Hepatocyte (in vitro differentiated cells): ENCODE measurements around the gene EHBP1. TPM values are rescaled to one million over a fixed set of nuclear protein-coding genes. Genes with fewer than 3 reads are reported as not detected.

Experiments used
- DNase-seq: peaks from one replicate; pipeline ENCODE4 v3.0.0-alpha.2; 2016; ENCODE audit warnings: low spot score
- H2AFZ ChIP-seq: fragments of 200-600 bp; sonication (generic); 2 replicates; pipeline ENCODE4 v1.6.0; 2016; ENCODE audit warnings: antibody characterized with exemption, mild to moderate bottlenecking
- H3K27ac ChIP-seq: fragments of 200-600 bp; sonication (generic); 2 replicates; pipeline ENCODE4 v1.5.1; 2016; ENCODE audit warnings: mild to moderate bottlenecking
- H3K27me3 ChIP-seq: fragments of 200-600 bp; sonication (generic); 2 replicates; pipeline ENCODE4 v1.6.1; 2016
- H3K36me3 ChIP-seq: fragments of 200-600 bp; sonication (generic); replicated peaks from 2 replicates; pipeline ENCODE4 v1.5.1; 2016; ENCODE audit warnings: low read depth; ENCODE audit not compliant: insufficient read depth
- H3K4me1 ChIP-seq: fragments of 200-600 bp; sonication (generic); 2 replicates; pipeline ENCODE4 v1.5.1; 2016; ENCODE audit warnings: mild to moderate bottlenecking, moderate library complexity; ENCODE audit not compliant: insufficient read depth
- H3K4me2 ChIP-seq: fragments of 200-600 bp; sonication (generic); 2 replicates; pipeline ENCODE4 v1.6.0; 2016
- H3K4me3 ChIP-seq: fragments of 200-600 bp; sonication (generic); 2 replicates; pipeline ENCODE4 v1.5.1; 2016; ENCODE audit warnings: mild to moderate bottlenecking
- H3K79me2 ChIP-seq: fragments of 200-600 bp; sonication (generic); 2 replicates; pipeline ENCODE4 v1.6.0; 2017; ENCODE audit warnings: mild to moderate bottlenecking
- H3K9me2 ChIP-seq: fragments of 200-600 bp; sonication (generic); replicated peaks from 2 replicates; pipeline ENCODE4 v1.6.0; 2017; ENCODE audit warnings: mild to moderate bottlenecking; ENCODE audit not compliant: insufficient read depth
- H3K9me3 ChIP-seq: fragments of 200-600 bp; sonication (generic); 2 replicates; pipeline ENCODE4 v1.5.1; 2016; ENCODE audit warnings: low read depth, mild to moderate bottlenecking
- H4K20me1 ChIP-seq: fragments of 200-600 bp; sonication (generic); 2 replicates; pipeline ENCODE4 v1.6.0; 2016; ENCODE audit warnings: mild to moderate bottlenecking; ENCODE audit not compliant: insufficient read depth, poor library complexity, severe bottlenecking
- EZH2 ChIP-seq: fragments of 200-600 bp; sonication (generic); IDR thresholded peaks from 2 replicates; pipeline ENCODE4 v1.6.1; 2016; ENCODE audit warnings: antibody characterized with exemption, mild to moderate bottlenecking, borderline replicate concordance
- EZH2phosphoT487 ChIP-seq: fragments of 200-600 bp; sonication (generic); IDR thresholded peaks from one replicate; pipeline ENCODE4 v1.6.1; 2018; ENCODE audit warnings: antibody characterized with exemption, mild to moderate bottlenecking, low read depth, moderate library complexity; ENCODE audit not compliant: unreplicated experiment, severe bottlenecking
- WGBS: methylation state at CpG from one replicate; pipeline ENCODE4 v1.1.6; 2016; ENCODE audit warnings: low lambda C conversion rate; ENCODE audit errors: missing lambda C conversion rate; 5-methylcytosine and 5-hydroxymethylcytosine counted together
- polyA plus RNA-seq: library from polyadenylated mRNA; unstranded; fragments of >200 nt; fragmentation: Nextera tagmentation; extraction: Ambion mirVana; gene quantifications from 2 replicates; pipeline ENCODE4 v1.2.1, GENCODE V29; 2016
- total RNA-seq: library from RNA; depleted of rRNA; stranded (reverse); fragments of >200 nt; gene quantifications from 2 replicates; pipeline ENCODE4 v1.2.3, GENCODE V29; 2014
- TF ChIP-seq, protein P1 (sequence below): fragments of 200-600 bp; sonication (generic); IDR thresholded peaks from 2 replicates; pipeline ENCODE4 v1.5.1; 2016; ENCODE audit warnings: antibody characterized with exemption, mild to moderate bottlenecking; ENCODE audit not compliant: poor library complexity

Gene EHBP1
- total and polyA plus RNA-seq, 2 experiments from 2014 or later: 11.4 to 34.6 TPM

DNA sequence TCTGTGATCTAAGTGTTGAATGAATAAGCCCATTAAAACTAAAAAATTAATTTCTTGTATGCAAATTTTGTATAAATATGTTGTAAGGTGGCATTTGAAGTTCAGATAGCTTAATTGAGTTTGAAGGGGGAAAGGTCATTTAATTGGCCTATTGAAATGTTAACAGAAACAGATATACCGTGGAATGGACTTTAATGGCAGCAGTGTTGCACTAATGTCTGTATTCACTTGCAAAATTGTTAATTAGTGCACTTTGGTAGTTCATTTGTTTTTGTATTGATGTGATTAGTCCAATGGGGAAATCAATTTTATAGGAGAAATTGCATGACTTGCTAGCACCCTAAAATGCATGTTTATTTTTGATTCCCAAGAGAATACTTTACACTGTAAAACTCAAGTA is 303.3 kb downstream of the EHBP1 start:
- Histone ChIP-seq H3K4me3 (no peak overlapping the region), H3K4me1 (no peaks in the 10 kb centered on the region), H3K27me3 (no peaks in the 10 kb centered on the region), H2AFZ (no peak overlapping the region), H4K20me1 (no peaks in the 10 kb centered on the region), H3K79me2 (no peaks in the 10 kb centered on the region), H3K9me3 (no peaks in the 10 kb centered on the region), H3K36me3 (no peaks in the 10 kb centered on the region), H3K27ac (no peak overlapping the region), H3K9me2 (no peaks in the 10 kb centered on the region), H3K4me2 (no peak overlapping the region)
- no peak for DNase-seq
- TF ChIP-seq, protein P1, sequence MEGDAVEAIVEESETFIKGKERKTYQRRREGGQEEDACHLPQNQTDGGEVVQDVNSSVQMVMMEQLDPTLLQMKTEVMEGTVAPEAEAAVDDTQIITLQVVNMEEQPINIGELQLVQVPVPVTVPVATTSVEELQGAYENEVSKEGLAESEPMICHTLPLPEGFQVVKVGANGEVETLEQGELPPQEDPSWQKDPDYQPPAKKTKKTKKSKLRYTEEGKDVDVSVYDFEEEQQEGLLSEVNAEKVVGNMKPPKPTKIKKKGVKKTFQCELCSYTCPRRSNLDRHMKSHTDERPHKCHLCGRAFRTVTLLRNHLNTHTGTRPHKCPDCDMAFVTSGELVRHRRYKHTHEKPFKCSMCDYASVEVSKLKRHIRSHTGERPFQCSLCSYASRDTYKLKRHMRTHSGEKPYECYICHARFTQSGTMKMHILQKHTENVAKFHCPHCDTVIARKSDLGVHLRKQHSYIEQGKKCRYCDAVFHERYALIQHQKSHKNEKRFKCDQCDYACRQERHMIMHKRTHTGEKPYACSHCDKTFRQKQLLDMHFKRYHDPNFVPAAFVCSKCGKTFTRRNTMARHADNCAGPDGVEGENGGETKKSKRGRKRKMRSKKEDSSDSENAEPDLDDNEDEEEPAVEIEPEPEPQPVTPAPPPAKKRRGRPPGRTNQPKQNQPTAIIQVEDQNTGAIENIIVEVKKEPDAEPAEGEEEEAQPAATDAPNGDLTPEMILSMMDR: no peak
- TF ChIP-seq EZH2 (no peak), EZH2phosphoT487 (no peak)
- 68% methylated on average over 1 of the region's 1 CpG for WGBS

DNA sequence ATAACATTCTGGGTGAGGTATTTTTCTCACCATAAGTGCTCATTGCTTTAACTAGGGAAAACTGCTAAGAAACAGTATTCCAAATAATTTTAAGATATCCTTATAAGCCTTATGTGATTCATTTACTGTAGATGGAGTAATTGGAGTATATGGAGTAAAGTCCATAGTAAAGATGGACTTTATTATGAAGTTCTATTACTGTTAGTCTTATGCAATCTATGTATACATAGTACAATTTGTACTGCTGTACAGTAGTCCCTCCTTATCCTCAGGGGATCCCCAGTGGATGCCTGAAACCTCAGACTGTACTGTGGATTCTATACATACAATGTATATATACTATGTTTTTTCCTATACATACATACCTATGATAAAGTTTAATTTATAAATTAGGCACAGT is 304.0 kb downstream of the EHBP1 start:
- no peak for TF ChIP-seq EZH2
- H3K4me3 ChIP-seq: no peak overlapping the region
- H2AFZ ChIP-seq: no peak overlapping the region
- H4K20me1 ChIP-seq: no peaks in the 10 kb centered on the region
- H3K36me3 ChIP-seq: no peaks in the 10 kb centered on the region
- no peak overlapping the region for H3K27ac ChIP-seq
- H3K9me3 ChIP-seq: no peaks in the 10 kb centered on the region
- H3K27me3 ChIP-seq: no peaks in the 10 kb centered on the region
- no peaks in the 10 kb centered on the region for H3K79me2 ChIP-seq
- DNase-seq: no peak
- H3K4me2 ChIP-seq: no peak overlapping the region
- no peaks in the 10 kb centered on the region for H3K4me1 ChIP-seq
- H3K9me2 ChIP-seq: no peaks in the 10 kb centered on the region

DNA sequence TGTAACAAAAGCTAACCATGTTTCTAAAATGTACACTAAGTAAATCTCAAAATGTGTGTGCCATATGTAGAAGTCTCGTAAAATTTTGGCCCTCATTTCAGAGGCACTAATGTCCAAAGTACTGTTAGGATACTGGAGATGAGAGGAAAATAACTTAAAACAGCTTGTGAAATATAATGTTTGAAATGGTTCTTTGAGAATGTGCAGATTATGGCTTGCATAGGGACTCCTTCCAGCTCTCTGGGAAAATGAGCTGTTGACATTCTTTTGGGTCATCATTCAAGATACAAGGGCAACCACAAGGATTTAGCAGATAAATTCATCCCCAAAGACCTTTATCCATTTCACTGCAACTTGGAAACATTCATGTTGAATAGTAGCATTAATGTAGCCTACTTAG is 307.0 kb downstream of the EHBP1 start:
- no peaks in the 10 kb centered on the region for H3K27me3 ChIP-seq
- H2AFZ ChIP-seq: no peak overlapping the region
- H3K27ac ChIP-seq: no peak overlapping the region
- H3K36me3 ChIP-seq: no peaks in the 10 kb centered on the region
- no peak for DNase-seq
- no peak for TF ChIP-seq EZH2
- TF ChIP-seq EZH2phosphoT487: no peak
- TF ChIP-seq, protein P1: no peak
- no peak overlapping the region for H3K4me3 ChIP-seq
- no peaks in the 10 kb centered on the region for H3K9me2 ChIP-seq
- H3K4me2 ChIP-seq: no peak overlapping the region
- H3K4me1 ChIP-seq: no peaks in the 10 kb centered on the region
- no peaks in the 10 kb centered on the region for H4K20me1 ChIP-seq
- H3K9me3 ChIP-seq: no peaks in the 10 kb centered on the region
- 58% methylated on average over 1 of the region's 1 CpG for WGBS
- no peaks in the 10 kb centered on the region for H3K79me2 ChIP-seq

DNA sequence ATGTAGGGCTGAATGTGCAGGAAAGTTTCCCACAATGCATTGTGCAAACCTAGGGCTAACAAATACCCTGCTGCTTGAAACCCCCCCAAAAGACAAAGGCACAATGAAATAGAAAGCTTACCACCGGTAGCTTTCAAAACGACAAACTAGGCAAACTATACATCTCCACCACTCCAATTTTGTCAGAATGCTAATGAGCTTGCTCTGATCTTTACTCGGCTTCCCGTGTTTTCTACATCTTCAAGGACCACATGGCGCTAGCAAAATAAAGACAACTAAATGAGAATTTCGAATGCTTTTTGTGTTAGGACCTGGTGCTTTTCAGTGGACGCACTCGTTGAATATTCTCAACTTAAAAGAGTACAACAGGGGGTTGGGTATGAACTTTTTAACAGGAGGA is 307.9 kb downstream of the EHBP1 start:
- TF ChIP-seq EZH2phosphoT487 (no peak), EZH2 (no peak)
- TF ChIP-seq, protein P1: no peak
- Histone ChIP-seq H3K27ac (no peak overlapping the region), H3K27me3 (no peaks in the 10 kb centered on the region), H3K4me1 (no peaks in the 10 kb centered on the region), H3K4me3 (no peak overlapping the region), H3K9me2 (no peaks in the 10 kb centered on the region), H3K9me3 (no peaks in the 10 kb centered on the region), H2AFZ (no peak overlapping the region), H4K20me1 (no peaks in the 10 kb centered on the region), H3K79me2 (no peaks in the 10 kb centered on the region), H3K36me3 (no peaks in the 10 kb centered on the region), H3K4me2 (no peak overlapping the region)
- WGBS: 94% methylated on average over 8 of the region's 8 CpGs
- no peak for DNase-seq
